OCI-LY1 (cell line): Measurements from ENCODE around the gene CC2D1A.

Experiments
- CTCF ChIP-seq: fragments of 200-600 bp; sonication (generic), shearing (Covaris generic); IDR thresholded peaks from 2 replicates; pipeline ENCODE4 v1.5.1; 2017; ENCODE audit warnings: mild to moderate bottlenecking, antibody characterized with exemption, low read length, moderate library complexity, mixed read lengths
- EZH2 ChIP-seq: fragments of 200-600 bp; sonication (generic), shearing (Covaris generic); IDR thresholded peaks from 2 replicates; pipeline ENCODE4 v1.8.0; 2017; ENCODE audit warnings: borderline replicate concordance, mixed run types, mild to moderate bottlenecking, antibody characterized with exemption, low read length, moderate library complexity, mixed read lengths

- TF ChIP-seq CTCF: no peak
- TF ChIP-seq EZH2: no peak
Measured at GRCh38 chr19:13929956-13930355, 24.0 kb downstream of the CC2D1A start.
